Activated effector memory CD4-positive, alpha-beta T cell treated with Interleukin-2 at 50 U/mL for 16 hours (primary cell): ENCODE data around the gene MET.

Experiments used
- DNase-seq: peaks from one replicate; pipeline ENCODE4 v3.0.0-alpha.2; 2020

MET gene

DNA sequence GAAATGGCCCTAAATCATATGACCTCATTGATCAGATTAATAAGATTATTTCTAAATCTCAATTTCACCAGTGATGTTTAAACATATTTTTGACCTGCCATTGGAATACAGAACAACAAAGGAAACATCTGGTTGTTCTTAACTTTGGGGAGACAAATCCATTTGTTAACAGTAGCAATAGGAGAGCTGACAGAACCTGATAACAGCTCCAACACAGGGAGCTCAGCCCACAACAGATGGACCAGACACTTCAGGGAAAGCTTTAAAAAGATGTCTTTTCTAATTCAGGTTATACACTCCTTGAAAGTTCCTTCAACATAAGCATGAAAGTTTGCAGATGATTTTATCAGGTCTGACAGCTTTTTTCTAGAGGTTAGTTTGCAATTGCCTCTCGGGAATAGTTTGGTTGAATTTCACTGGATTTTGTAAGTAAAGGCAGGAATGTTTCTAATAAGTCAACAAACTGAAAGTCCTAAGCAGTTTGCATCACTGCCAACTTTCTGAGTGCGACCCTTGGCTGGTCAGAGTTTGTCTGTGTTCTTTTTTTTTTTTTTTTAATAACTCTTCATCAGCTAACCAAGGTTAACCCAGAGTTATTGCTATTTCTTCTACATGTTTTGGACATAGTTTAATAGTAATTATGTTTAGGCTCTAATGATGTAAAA lies 6.5 kb upstream of the MET start:
- no peak for DNase-seq

GRCh38 chr7:116669769-116670168 lies 2.2 kb upstream of the MET start:
- no peak for DNase-seq

- no peak for DNase-seq
Observed at GRCh38 chr7:116670409-116671015, 1.5 kb upstream of the MET start.

- no peak for DNase-seq
Observed at GRCh38 chr7:116671111-116671510, 885 bp upstream of the MET start.

- no peak for DNase-seq
Observed at GRCh38 chr7:116672596-116673456, 830 bp downstream of the MET start.

- no peak for DNase-seq
Observed at GRCh38 chr7:116673457-116673865, 1.5 kb downstream of the MET start.

- DNase-seq = no peak
Observed at GRCh38 chr7:116674508-116675173, 2.6 kb downstream of the MET start.

DNA sequence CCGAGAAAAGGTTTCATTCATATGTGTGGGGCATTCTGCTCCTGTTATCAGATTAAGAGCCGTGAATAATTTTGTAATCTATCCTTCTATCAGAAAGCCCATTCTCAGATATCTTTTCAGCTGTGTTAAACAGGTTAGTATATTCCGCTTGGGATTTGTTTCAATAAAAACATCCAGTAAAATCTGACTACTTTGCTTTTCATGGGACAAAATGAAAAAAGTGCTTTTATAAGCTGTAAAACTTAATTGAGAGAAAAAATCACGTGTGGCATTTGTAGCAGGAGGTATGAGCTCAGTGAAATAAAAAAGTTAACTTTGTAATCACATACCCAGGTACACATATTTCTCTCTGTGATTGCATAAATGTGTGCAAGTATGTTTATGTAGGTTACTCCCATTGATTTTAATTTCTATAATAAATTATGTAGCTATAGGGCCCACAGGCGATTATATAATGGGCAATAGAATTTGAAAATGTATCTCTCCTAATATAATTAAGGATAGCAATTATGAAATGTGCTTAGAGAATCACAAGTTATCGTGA lies 3.9 kb downstream of the MET start:
- no peak for DNase-seq

DNA sequence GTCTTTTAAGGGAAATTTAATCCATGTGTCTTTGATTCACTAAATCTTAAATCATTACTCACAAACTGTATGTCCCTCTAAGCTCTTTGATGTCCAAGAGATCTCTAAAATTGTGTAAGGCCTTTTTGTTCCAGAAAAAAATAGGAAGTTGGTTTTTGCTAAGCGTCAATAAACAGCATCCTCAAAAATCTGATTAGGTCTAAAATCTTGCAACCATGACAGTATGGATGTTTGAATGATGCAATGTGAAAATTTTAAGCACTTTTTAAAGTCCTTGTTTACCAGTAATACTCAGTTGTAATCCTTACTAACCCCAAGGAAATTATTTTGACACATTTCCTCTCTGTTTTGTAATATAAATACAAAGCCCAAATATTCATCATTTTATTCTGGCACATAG lies 6.8 kb downstream of the MET start:
- DNase-seq = no peak

- DNase-seq = no peak
Observed at GRCh38 chr7:116679500-116679899, 7.5 kb downstream of the MET start.

DNA sequence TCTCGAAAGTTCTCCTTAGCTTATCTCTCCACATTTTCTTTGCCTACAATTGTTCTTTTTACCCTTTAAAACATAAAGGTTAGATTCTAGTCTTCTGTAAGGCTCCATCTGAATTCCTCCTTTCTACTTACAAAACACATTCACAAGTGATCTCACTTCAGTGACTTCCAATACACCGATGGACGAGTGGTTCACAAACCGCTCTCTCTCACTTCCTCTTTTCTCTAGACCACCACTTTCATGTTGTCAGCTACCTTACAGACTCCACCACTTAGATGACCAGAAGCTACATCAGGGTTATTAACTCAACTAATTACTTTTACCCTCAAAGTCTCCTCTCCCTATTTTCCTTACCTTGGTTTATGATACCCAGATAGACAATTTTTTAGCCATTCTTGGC lies 11.8 kb downstream of the MET start:
- DNase-seq = no peak

GRCh38 chr7:116686033-116686432 lies 14.0 kb downstream of the MET start:
- DNase-seq = no peak

DNA sequence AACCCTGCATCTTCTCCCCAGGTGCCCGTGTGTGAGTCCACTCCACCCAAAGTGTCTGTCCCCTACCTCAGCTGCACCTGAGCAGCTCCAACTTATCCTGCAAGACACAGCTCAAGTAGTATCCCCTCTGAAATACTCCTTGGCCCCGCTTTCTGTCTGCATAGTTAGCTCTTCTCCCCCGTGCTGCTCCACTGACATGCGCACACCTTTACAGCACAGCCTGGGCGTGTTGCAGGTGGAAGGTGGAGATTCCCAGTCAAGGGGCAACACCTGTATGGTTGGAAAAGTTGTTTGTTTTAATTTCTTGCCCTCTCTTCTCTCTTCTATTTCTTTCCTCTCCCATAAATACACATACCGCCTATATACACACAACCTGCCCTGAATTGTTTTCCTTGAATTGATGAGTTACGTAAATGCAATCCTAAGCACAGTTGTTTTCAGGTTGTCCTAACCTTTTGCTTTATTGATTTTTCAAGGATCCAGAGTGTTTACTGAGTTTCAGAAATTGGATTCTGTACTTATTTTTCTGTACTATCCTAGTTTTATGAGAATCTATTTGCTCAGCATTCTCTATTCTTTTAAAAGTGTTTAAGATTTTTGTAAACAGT lies 14.9 kb downstream of the MET start:
- no peak for DNase-seq

GRCh38 chr7:116687801-116688201 lies 15.8 kb downstream of the MET start:
- no peak for DNase-seq

- no peak for DNase-seq
Observed at GRCh38 chr7:116689790-116690259, 17.8 kb downstream of the MET start.

- no peak for DNase-seq
Observed at GRCh38 chr7:116691664-116692063, 19.7 kb downstream of the MET start.

GRCh38 chr7:116692401-116693308 lies 20.7 kb downstream of the MET start:
- no peak for DNase-seq

DNA sequence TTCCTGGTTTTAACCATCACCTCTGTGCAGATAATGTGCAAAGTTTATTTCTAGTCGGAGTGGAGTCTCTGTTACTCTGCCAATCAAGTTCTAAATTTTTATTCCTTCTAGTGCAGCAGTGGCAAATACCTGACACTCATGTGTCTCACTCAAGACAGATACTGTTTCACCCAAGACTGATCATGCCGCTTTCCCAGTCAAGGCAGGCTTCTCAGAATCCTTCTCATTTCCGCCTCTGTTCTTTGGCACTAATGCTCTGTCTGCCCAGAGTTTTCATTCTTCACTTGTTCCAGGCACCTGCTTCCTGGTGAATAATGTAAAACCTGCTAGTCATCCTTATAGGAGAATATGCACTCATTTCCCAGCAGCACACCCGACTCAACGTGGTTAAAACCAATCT lies 24.7 kb downstream of the MET start:
- DNase-seq = no peak

DNA sequence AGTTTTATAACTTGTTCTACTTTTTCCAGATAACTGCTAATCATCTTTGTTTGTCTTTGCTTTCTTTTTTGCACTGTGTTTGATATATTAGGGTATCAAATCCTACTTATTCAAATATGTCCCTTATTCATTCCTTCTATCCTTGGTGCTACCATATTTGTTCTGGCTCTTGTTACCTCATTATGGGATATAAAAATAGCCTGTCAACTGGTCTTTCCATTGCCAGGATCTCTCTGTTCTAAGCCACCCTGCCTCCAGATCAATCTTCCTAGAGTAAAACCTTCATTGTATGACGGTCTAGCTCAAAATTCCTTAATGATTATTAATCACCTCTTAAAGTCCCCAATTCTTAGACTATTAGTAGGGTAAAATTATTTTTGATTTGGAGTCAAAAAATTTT lies 25.2 kb downstream of the MET start:
- DNase-seq = no peak

- no peak for DNase-seq
Observed at GRCh38 chr7:116697761-116698160, 25.8 kb downstream of the MET start.

DNA sequence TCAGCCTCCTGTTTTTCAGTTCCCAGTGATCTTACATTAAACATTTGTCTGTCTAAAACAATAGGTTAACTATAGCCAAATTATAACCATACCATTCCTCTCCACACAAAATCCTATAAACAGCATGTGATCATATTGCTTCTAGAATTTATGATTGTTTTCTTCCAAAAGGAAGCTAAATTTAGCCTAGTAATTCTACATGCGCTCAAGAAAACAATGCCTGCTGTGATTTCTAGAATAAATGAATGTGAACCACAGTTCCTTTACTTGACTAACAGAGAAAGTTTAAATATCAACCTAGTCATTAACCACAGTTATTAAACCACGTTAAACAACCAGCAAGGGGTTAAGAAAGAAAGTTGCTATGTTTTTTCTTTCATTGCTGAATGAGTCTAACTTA lies 26.4 kb downstream of the MET start:
- DNase-seq = no peak
